GM12878 (cell line): Measurements from ENCODE around the gene TMEM191C. TPM values are rescaled to one million over a fixed set of nuclear protein-coding genes. Genes with fewer than 3 reads are reported as not detected.

Experiments used
- ATAC-seq: fragments of 200-7000 bp; cut with Tn5 transposase; 3 replicates; pipeline ENCODE4 v1.9.1; 2020; ENCODE audit warnings: mild to moderate bottlenecking, moderate library complexity
- BruUV-seq: library from RNA; stranded (reverse); fragments of 400-500 nt; replicated peaks from 2 replicates; lab custom pipeline; 2021; lab: Mats Ljungman, UMichigan
- CTCF ChIA-PET: fragments of 300-600 bp; sonication (Branson Sonifier 250); formaldehyde crosslinking; extraction: SDS; loops from one replicate; lab custom pipeline; 2021; ENCODE audit warnings: inconsistent platforms; lab: Yijun Ruan, JAX
- POLR2A ChIA-PET: fragments of 350-600 bp; formaldehyde crosslinking; extraction: SDS; loops from one replicate; lab custom pipeline; 2021; ENCODE audit warnings: inconsistent platforms; lab: Charles Lee
- RAD21 ChIA-PET: fragments of 300-600 bp; sonication (Branson Sonifier 250); formaldehyde crosslinking; loops from one replicate; lab custom pipeline; 2023; ENCODE audit warnings: antibody characterized with exemption; ENCODE audit not compliant: unreplicated experiment; lab: Charles Lee
- SMC1A ChIA-PET: fragments of 300-600 bp; sonication (Branson Sonifier 250); formaldehyde crosslinking; loops from one replicate; lab custom pipeline; 2023; ENCODE audit not compliant: unreplicated experiment, uncharacterized antibody; lab: Charles Lee
- DNase-seq: peaks from one replicate; pipeline ENCODE4 v3.0.0-alpha.2; 2011; ENCODE audit warnings: low read depth, low spot score
- FAIRE-seq: peaks from 3 replicates; lab custom pipeline; 2011; peaks lifted over from hg19 to GRCh38; lab: Jason Lieb, UNC
- H2AFZ ChIP-seq: 2 replicates; pipeline ENCODE4 v1.6.0; 2011; ENCODE audit warnings: low read depth, low read length, control low read depth; ENCODE audit not compliant: control insufficient read depth
- H3K27ac ChIP-seq: 2 replicates; pipeline ENCODE4 v1.5.1; 2011; ENCODE audit warnings: control low read depth; ENCODE audit not compliant: control insufficient read depth, insufficient read depth
- H3K27me3 ChIP-seq, 2 experiments: replicated peaks in 1 of 2; 2 replicates each; pipeline versions ENCODE4 v1.6.0 to v1.6.1; 2011; ENCODE audit warnings: low read length in 1 of 2; ENCODE audit not compliant: control insufficient read depth in 2 of 2, insufficient read depth in 2 of 2
- H3K36me3 ChIP-seq, 2 experiments: 2 replicates each; pipeline ENCODE4 v1.5.1; 2011; ENCODE audit warnings: low read length in 1 of 2; ENCODE audit not compliant: control insufficient read depth in 2 of 2, insufficient read depth in 2 of 2
- H3K4me1 ChIP-seq: 2 replicates; pipeline ENCODE4 v1.6.1; 2011; ENCODE audit warnings: mild to moderate bottlenecking, low read length, moderate library complexity, mixed read lengths; ENCODE audit not compliant: control insufficient read depth, insufficient read depth
- H3K4me2 ChIP-seq: 2 replicates; pipeline ENCODE4 v1.6.0; 2011; ENCODE audit warnings: control low read depth; ENCODE audit not compliant: control insufficient read depth, insufficient read depth
- H3K4me3 ChIP-seq: fragments of 200-600 bp; sonication (generic); 2 replicates; pipeline ENCODE4 v1.5.1; 2016
- H3K79me2 ChIP-seq: 2 replicates; pipeline ENCODE4 v1.6.0; 2011; ENCODE audit warnings: low read length; ENCODE audit not compliant: control insufficient read depth, insufficient read depth
- H3K9ac ChIP-seq: 2 replicates; pipeline ENCODE4 v1.8.0; 2011; ENCODE audit warnings: low read length, control low read depth, mixed read lengths; ENCODE audit not compliant: control insufficient read depth, insufficient read depth
- H3K9me3 ChIP-seq: replicated peaks from 3 replicates; pipeline ENCODE4 v1.5.1; 2011; ENCODE audit warnings: mild to moderate bottlenecking, low read length; ENCODE audit not compliant: control insufficient read depth, insufficient read depth
- H4K20me1 ChIP-seq: 2 replicates; pipeline ENCODE4 v1.6.0; 2011; ENCODE audit not compliant: control insufficient read depth, insufficient read depth
- CBFB ChIP-seq: IDR thresholded peaks from 2 replicates; pipeline ENCODE4 v1.6.1; 2016; ENCODE audit warnings: antibody characterized with exemption, low read depth
- CUX1 ChIP-seq: IDR thresholded peaks from 2 replicates; pipeline ENCODE4 v1.6.1; 2012; ENCODE audit warnings: improper control_type of control experiment, low read depth, low read length; ENCODE audit not compliant: insufficient replicate concordance
- ELK1 ChIP-seq: IDR thresholded peaks from 2 replicates; pipeline ENCODE4 v1.6.1; 2012; ENCODE audit warnings: low read depth, low read length, improper control_type of control experiment
- MEF2A ChIP-seq: IDR thresholded peaks from 2 replicates; pipeline ENCODE4 v1.6.1; 2011; ENCODE audit warnings: low read depth, mild to moderate bottlenecking, low read length, moderate library complexity; ENCODE audit not compliant: insufficient read depth
- MTA3 ChIP-seq: IDR thresholded peaks from 2 replicates; pipeline ENCODE4 v1.6.1; 2012; ENCODE audit warnings: low read length, inconsistent platforms, borderline replicate concordance
- TAF1 ChIP-seq: IDR thresholded peaks from 2 replicates; pipeline ENCODE4 v1.6.1; 2011; ENCODE audit warnings: mild to moderate bottlenecking, low read depth, low read length, borderline replicate concordance
- YBX1 ChIP-seq: fragments of 450-650 bp; IDR thresholded peaks from 2 replicates; pipeline ENCODE4 v1.6.1; 2016; ENCODE audit warnings: antibody characterized with exemption
- ZNF687 ChIP-seq: fragments of 450-650 bp; IDR thresholded peaks from 2 replicates; pipeline ENCODE4 v1.6.1; 2017; ENCODE audit warnings: mild to moderate bottlenecking, moderate library complexity
- WGBS: methylation state at CpG from one replicate; pipeline ENCODE4 v1.1.6; 2016; ENCODE audit warnings: low lambda C conversion rate; ENCODE audit not compliant: insufficient replicate concordance, insufficient coverage; ENCODE audit errors: missing lambda C conversion rate; 5-methylcytosine and 5-hydroxymethylcytosine counted together
- in situ Hi-C: fragments of 300-500 bp; cut with MboI; formaldehyde crosslinking; loops from 9 replicates; pipeline ENCODE4 v1.14.3; 2018; ENCODE audit warnings: mixed read lengths
- intact Hi-C: fragments of 100-400 bp; cut with micrococcal nuclease; formaldehyde crosslinking; loops from one replicate; pipeline ENCODE4 v1.14.2; 2022; ENCODE audit not compliant: unreplicated experiment
- polyA plus RNA-seq, 11 experiments: library from polyadenylated mRNA; depleted of rRNA in 4 of 11; unstranded in 6 of 11; stranded (reverse) in 5 of 11; fragments of >200 nt; fragmentation: Nextera tagmentation in 4 of 11; fragmentation: Illumina TruSeq in 1 of 11; extraction: Ambion mirVana in 4 of 11; extraction: Trizol in 1 of 11; gene quantifications; 1 replicate in 1 of 11; 2 replicates in 10 of 11; pipeline versions ENCODE4 v1.2.1 to v1.2.3, GENCODE V29; 2011 to 2016; ENCODE audit warnings: inconsistent platforms in 2 of 11, missing spikeins in 2 of 11, low read depth in 1 of 11
- total RNA-seq, 4 experiments: library from RNA; depleted of rRNA in 3 of 4; stranded (reverse); fragments of >200 nt in 3 of 4; fragmentation: Illumina TruSeq in 1 of 4; extraction: Trizol in 1 of 4; gene quantifications; 2 replicates each; pipeline versions ENCODE4 v1.2.1 to v1.2.3, GENCODE V29; 2013 to 2021

TMEM191C gene
- total and polyA plus RNA-seq, 10 of the 15 experiments (the other 5 are each of a cell fraction or from before 2014, with no cell fraction given), result 0.03 to 1.9 (median 0.43) TPM

- no peak for TF ChIP-seq CUX1
Measured at GRCh38 chr22:21443735-21444421, 23.3 kb upstream of the TMEM191C start (continued).

GRCh38 chr22:21444701-21445436 is 22.3 kb upstream of the TMEM191C start:
- CTCF ChIA-PET, result no interaction called here
- RAD21 ChIA-PET, result no interaction called here
- H3K4me1 ChIP-seq, result no peaks in the 10 kb centered on the region
- H3K9ac ChIP-seq, result no peak overlapping the region
- H3K4me2 ChIP-seq, result no peak overlapping the region
- no peak for FAIRE-seq
- no peaks in the 10 kb centered on the region for H4K20me1 ChIP-seq
- 89% methylated on average over 35 of the region's 35 CpGs for WGBS
- in situ Hi-C loops, result no loop called here
- ATAC-seq, result no peak
- H3K79me2 ChIP-seq, result no peaks in the 10 kb centered on the region
- no peaks in the 10 kb centered on the region for H3K27me3 ChIP-seq
- TF ChIP-seq ZNF687 (no peak), CBFB (no peak), ELK1 (no peak), YBX1 (no peak), MTA3 (no peak), MEF2A (no peak), TAF1 (no peak)
- POLR2A ChIA-PET, result no interaction called here
- BruUV-seq, result no TSS peak
- intact Hi-C loops, result no loop called here
- no peak overlapping the region for H3K4me3 ChIP-seq
- H2AFZ ChIP-seq, result no peak overlapping the region
- no peak for DNase-seq
- peaks cover 0 to 16% of the 10 kb centered on the region in 2 experiments; a peak in 3 of 4 replicates for H3K36me3 ChIP-seq
- no peak overlapping the region for H3K27ac ChIP-seq
- no peaks in the 10 kb centered on the region for H3K9me3 ChIP-seq
- SMC1A ChIA-PET, result no interaction called here
